Gastroesophageal sphincter (tissue), 4 donors: ENCODE data around the gene ITGA11. TPM values are rescaled to one million over a fixed set of nuclear protein-coding genes. Genes with fewer than 3 reads are reported as not detected.

Experiments used
- ATAC-seq: fragments of 150-250 bp; one replicate; pipeline ENCODE4 v1.9.1; 2016; ENCODE audit warnings: mild to moderate bottlenecking, moderate library complexity
- H3K27ac ChIP-seq, 4 donors: fragments of 200-600 bp; sonication (generic) in 3 of 4; 1 replicate in 3 of 4; 2 replicates in 1 of 4; pipeline ENCODE4 v1.5.1; 2016 to 2019
- H3K27me3 ChIP-seq: fragments of 200-600 bp; sonication (generic); one replicate; pipeline ENCODE4 v1.5.1; 2019
- H3K36me3 ChIP-seq, 2 donors: fragments of 200-600 bp; sonication (generic); one replicate each; pipeline ENCODE4 v1.5.1; 2019; ENCODE audit warnings: control low read depth in 1 of 2
- H3K4me1 ChIP-seq, 3 donors: fragments of 200-600 bp; sonication (generic); 1 replicate in 2 of 3; 2 replicates in 1 of 3; pipeline ENCODE4 v1.5.1; 2016 to 2019; ENCODE audit warnings: control low read depth in 2 of 3
- H3K4me3 ChIP-seq, 2 donors: fragments of 200-600 bp; sonication (generic); one replicate each; pipeline ENCODE4 v1.5.1; 2019; ENCODE audit warnings: mild to moderate bottlenecking in 1 of 2, moderate library complexity in 1 of 2
- H3K9me3 ChIP-seq, 3 donors: fragments of 200-600 bp; sonication (generic); one replicate each; pipeline ENCODE4 v1.5.1; 2017 to 2019; ENCODE audit warnings: control low read depth in 2 of 3
- EP300 ChIP-seq: sonication (generic); formaldehyde crosslinking; IDR thresholded peaks from one replicate; pipeline ENCODE4 v1.6.1; 2017; ENCODE audit warnings: antibody characterized with exemption, mild to moderate bottlenecking
- POLR2A ChIP-seq, 2 donors: fragments of 450-650 bp; IDR thresholded peaks; one replicate each; pipeline ENCODE4 v1.6.1; 2017; ENCODE audit warnings: antibody characterized with exemption in 2 of 2, mild to moderate bottlenecking in 2 of 2, moderate library complexity in 1 of 2
- POLR2AphosphoS5 ChIP-seq: sonication (generic); formaldehyde crosslinking; IDR thresholded peaks from one replicate; pipeline ENCODE4 v1.6.1; 2017; ENCODE audit warnings: antibody characterized with exemption
- WGBS, 2 donors: methylation state at CpG; one replicate each; pipeline ENCODE4 v1.1.5; 2018; ENCODE audit warnings: low coverage in 1 of 2; 5-methylcytosine and 5-hydroxymethylcytosine counted together
- total RNA-seq, 4 donors: library from RNA; depleted of rRNA; stranded (reverse); fragments of >200 nt; gene quantifications; one replicate each; pipeline ENCODE4 v1.1.0, GENCODE V29; 2016
- TF ChIP-seq, protein P1 (sequence below), 4 experiments: fragments of 200-600 bp in 2 of 4; fragments of 450-650 bp in 2 of 4; sonication (generic) in 1 of 4; IDR thresholded peaks; one replicate each; pipeline ENCODE4 v1.5.1; 2017 to 2019; ENCODE audit warnings: antibody characterized with exemption in 4 of 4, mild to moderate bottlenecking in 2 of 4, moderate library complexity in 2 of 4

ITGA11 gene
- total RNA-seq, 4 donors from 2014 or later, result 3.8 to 9.5 (median 6.7) TPM

DNA sequence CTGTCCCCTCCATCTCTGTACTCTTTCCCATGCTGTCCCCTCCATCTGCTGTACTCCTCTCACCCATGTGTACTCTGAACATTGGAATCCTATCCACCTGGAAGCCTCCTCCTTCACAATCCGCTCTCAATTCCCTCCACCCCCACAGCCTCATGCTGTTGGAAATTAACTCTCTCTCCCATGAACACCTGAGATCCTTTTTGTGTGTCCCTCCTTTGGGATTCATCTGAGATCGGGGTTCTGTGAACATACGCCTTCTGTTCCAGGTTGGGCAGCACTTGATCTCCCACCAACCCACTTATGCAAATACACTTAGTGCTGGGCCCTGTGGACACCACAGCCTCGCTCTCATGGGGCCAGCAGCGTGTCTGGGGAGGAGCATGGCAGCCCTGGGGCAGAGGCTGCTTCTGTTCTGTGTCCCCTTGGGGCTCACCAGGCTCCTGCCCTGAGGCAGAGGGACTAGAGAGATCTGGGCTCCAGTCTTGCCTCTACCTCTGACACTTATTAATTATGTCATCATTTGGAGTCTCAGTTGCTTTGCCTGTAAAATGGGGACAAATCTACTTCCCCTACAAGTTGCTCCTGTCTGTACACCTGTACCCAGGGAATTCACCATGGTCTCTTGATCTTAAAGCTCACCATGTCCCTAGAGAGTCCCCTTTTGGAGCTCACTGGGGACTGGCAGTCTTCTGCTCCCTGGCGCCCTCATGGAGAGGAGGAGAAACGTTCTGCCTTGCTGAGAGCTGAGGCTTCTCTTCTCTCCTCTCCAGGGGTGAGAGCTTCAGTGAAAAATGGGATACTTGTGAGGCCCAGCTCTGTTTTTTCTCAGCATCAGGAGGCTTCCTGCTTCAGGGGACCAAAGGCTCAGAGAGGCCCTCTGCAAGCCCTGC lies 42.7 kb downstream of the ITGA11 start:
- no peak for ATAC-seq
- no peak overlapping the region for H3K27ac ChIP-seq
- 70 to 86% methylated on average over 2 to 3 of the region's 7 CpGs for WGBS, 2 donors

DNA sequence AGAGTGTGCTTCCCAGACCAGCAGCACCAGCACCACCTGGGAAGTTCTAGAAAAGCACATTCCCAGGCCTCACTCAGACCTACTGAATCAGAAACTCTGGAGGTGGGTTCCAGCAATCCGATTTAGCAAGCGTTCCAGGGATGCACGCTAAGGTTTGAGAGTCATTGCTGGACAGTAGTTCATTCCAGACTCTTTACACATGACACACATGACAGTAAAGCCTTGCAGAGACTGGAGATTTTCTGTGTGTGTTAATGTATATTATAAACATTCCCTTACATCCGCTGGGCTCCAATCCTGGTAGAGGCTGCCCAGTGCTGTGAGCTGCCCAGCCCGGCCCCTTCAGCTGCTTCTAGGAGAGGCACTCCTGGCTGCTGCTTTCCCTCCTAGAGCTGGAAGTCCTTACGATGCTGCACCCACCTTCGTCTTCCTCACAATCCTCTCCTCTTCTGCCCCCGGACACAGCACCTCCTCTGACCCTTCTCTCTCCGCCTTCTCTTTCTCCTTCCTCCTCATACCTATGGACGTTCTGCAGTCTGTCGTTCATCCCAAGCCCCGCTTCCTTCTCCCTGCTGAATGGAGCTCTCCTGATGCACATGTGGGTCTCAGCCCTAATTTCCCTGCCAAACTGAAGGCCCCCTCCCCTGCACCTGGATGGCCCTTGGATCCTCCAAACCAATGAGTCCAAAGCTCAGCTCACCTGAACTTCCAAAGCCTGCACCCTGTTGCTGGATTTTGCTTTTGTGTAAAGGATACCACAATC lies 44.4 kb downstream of the ITGA11 start:
- 22 to 59% methylated on average over 5 to 11 of the region's 12 CpGs for WGBS, 2 donors
- Histone ChIP-seq H3K9me3 (peaks cover 0 to 5% (median 0%) of the 10 kb centered on the region in 3 donors), H3K27me3 (peaks cover 58% of the 10 kb centered on the region), H3K36me3 (no peaks in the 10 kb centered on the region), H3K4me3 (no peak overlapping the region), H3K4me1 (no peaks in the 10 kb centered on the region), H3K27ac (no peak overlapping the region)
- TF ChIP-seq, protein P1, sequence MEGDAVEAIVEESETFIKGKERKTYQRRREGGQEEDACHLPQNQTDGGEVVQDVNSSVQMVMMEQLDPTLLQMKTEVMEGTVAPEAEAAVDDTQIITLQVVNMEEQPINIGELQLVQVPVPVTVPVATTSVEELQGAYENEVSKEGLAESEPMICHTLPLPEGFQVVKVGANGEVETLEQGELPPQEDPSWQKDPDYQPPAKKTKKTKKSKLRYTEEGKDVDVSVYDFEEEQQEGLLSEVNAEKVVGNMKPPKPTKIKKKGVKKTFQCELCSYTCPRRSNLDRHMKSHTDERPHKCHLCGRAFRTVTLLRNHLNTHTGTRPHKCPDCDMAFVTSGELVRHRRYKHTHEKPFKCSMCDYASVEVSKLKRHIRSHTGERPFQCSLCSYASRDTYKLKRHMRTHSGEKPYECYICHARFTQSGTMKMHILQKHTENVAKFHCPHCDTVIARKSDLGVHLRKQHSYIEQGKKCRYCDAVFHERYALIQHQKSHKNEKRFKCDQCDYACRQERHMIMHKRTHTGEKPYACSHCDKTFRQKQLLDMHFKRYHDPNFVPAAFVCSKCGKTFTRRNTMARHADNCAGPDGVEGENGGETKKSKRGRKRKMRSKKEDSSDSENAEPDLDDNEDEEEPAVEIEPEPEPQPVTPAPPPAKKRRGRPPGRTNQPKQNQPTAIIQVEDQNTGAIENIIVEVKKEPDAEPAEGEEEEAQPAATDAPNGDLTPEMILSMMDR (IDR thresholded peaks at IDR 0.05), result no peak
- TF ChIP-seq EP300 (no peak), POLR2A (IDR thresholded peaks at IDR 0.05) (no peak), POLR2AphosphoS5 (no peak)
- no peak for ATAC-seq

More for the DNA sequence above, 42.7 kb downstream of the ITGA11 start:
- Histone ChIP-seq H3K4me3 (no peak overlapping the region), H3K27me3 (peaks cover 58% of the 10 kb centered on the region), H3K36me3 (no peaks in the 10 kb centered on the region), H3K9me3 (peaks cover 0 to 8% (median 0%) of the 10 kb centered on the region in 3 donors), H3K4me1 (no peaks in the 10 kb centered on the region)
- TF ChIP-seq POLR2AphosphoS5 (no peak), POLR2A (IDR thresholded peaks at IDR 0.05) (no peak), EP300 (no peak)
- TF ChIP-seq, protein P1 (IDR thresholded peaks at IDR 0.05), result no peak

DNA sequence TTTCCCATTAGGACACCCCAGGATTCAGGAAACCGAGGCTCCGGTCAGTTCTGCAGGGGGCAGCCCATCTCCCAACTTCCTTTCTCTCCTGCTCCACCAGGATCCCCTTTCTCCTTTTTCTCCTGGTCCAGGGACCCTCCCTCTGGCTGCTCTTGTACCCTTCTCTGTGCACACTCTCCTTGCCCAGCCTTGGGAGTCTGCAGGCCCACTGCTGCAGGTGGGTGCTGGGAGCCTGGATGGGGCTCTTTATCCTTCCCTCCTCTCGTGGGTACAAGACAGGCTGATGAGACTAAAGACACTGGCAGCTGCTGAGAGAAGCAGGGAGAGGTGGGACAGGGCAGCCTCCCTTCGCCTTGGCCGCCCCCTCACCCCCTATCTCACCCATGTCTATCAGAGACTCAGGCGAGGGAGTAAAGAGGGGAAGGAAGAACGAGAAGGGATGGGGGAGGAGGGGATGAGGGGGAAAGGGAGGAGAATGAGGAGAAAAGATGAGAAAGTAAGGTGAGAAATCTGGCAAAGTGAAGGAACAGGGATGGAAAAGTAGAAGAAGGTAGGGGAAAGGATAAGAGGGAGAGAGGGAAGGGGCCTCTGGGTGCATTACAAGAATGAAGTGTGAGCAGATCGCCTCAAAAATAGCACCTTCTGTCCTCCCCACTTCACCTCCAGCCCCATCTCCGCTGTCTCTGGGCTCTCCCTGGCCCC lies 45.2 kb downstream of the ITGA11 start:
- WGBS, 2 donors, result 73 to 89% methylated on average over 4 to 5 of the region's 9 CpGs
- no peaks in the 10 kb centered on the region for H3K36me3 ChIP-seq
- no peak overlapping the region for H3K27ac ChIP-seq
- no peak for ATAC-seq
- H3K27me3 ChIP-seq, result peaks cover 50% of the 10 kb centered on the region
- H3K4me3 ChIP-seq, result no peak overlapping the region
- TF ChIP-seq, protein P1 (IDR thresholded peaks at IDR 0.05), result no peak
- no peak for TF ChIP-seq POLR2A (IDR thresholded peaks at IDR 0.05)
- no peak for TF ChIP-seq POLR2AphosphoS5
- TF ChIP-seq EP300, result no peak
- H3K9me3 ChIP-seq, result no peaks in the 10 kb centered on the region
- no peaks in the 10 kb centered on the region for H3K4me1 ChIP-seq

DNA sequence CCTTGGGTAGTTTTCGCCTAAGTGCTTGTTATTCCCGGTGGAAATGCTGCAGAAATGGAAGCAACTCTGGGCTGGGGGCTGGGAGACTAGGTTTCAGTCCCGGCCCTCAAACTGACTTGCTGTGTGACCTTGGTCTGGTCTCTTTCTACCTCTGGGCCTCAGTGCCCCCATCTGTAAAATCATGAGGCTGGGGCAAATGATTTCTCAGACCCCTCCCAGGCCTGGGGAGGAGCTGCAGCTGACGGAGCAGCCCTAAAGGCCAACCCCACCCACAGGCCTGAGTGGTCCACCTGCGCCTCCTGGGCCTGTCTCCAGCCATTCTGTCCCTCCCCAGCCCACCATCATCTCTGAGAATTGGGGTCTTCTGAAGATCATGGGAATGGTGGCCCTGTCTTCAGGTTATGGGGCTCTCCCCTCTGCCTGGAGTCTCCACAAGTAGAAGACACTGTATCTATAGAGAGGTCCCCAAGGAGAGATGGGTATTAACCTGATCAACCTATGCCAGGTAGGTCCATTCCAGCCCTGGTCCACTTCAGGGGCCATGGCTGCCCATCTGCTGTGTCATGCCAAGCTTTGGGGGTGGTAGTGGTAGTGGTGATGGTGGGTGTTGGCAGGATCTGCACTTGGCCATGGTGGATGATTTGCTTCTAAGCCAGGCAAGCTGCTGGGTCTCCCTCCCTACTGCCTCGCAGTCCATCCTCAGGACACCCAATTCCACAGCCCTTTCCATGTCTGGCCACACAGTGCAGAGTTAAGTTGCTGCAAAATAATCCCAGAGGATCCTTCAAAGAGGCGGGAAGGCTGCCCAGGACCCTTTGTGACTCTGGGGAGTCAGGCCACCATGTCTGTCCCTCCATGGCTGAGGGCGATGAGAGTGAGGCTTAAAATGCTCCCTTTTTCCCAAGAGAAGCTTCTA lies 46.0 kb downstream of the ITGA11 start:
- no peaks in the 10 kb centered on the region for H3K36me3 ChIP-seq
- TF ChIP-seq, protein P1 (IDR thresholded peaks at IDR 0.05), result no peak
- TF ChIP-seq EP300 (no peak), POLR2A (IDR thresholded peaks at IDR 0.05) (no peak), POLR2AphosphoS5 (no peak)
- H3K27me3 ChIP-seq, result peaks cover 42% of the 10 kb centered on the region
- H3K4me1 ChIP-seq, result no peaks in the 10 kb centered on the region
- 100% methylated on average over 2 to 3 of the region's 8 CpGs for WGBS, 2 donors
- no peaks in the 10 kb centered on the region for H3K9me3 ChIP-seq
- no peak overlapping the region for H3K27ac ChIP-seq
- ATAC-seq, result no peak
- no peak overlapping the region for H3K4me3 ChIP-seq
